Endodermal cell (in vitro differentiated cells): Measurements from ENCODE around the gene TYRP1. TPM values are rescaled to one million over a fixed set of nuclear protein-coding genes. Genes with fewer than 3 reads are reported as not detected.

ENCODE experiments used
- DNase-seq: peaks from one replicate; pipeline ENCODE4 v3.0.0-alpha.2; 2017
- H3K27ac ChIP-seq: 2 replicates; pipeline ENCODE4 v1.5.1; 2013; ENCODE audit warnings: mild to moderate bottlenecking, low read depth, low read length, moderate library complexity
- H3K27me3 ChIP-seq: 2 replicates; pipeline ENCODE4 v1.6.1; 2013; ENCODE audit warnings: mild to moderate bottlenecking, low read length, moderate library complexity; ENCODE audit not compliant: insufficient read depth, control insufficient read depth, poor library complexity, severe bottlenecking
- H3K36me3 ChIP-seq: 2 replicates; pipeline ENCODE4 v1.7.0; 2013; ENCODE audit warnings: mild to moderate bottlenecking, low read length, moderate library complexity; ENCODE audit not compliant: control insufficient read depth, insufficient read depth
- H3K4me1 ChIP-seq: one replicate; pipeline ENCODE4 v1.7.0; 2013; ENCODE audit warnings: low read length; ENCODE audit not compliant: control insufficient read depth, insufficient read depth
- H3K4me3 ChIP-seq: 2 replicates; pipeline ENCODE4 v1.5.1; 2013; ENCODE audit warnings: mild to moderate bottlenecking, low read length, moderate library complexity
- H3K9ac ChIP-seq: 2 replicates; pipeline ENCODE4 v1.6.1; 2013; ENCODE audit warnings: mild to moderate bottlenecking, low read length, moderate library complexity; ENCODE audit not compliant: poor library complexity, severe bottlenecking; ENCODE audit errors: extremely low read depth
- H3K9me3 ChIP-seq: 2 replicates; pipeline ENCODE4 v1.6.1; 2013; ENCODE audit warnings: mild to moderate bottlenecking, low read length, moderate library complexity; ENCODE audit not compliant: control insufficient read depth
- H3K27ac Mint-ChIP-seq: 2 replicates; pipeline ENCODE4 v1.8.0; 2020; ENCODE audit warnings: mixed read lengths
- H3K27me3 Mint-ChIP-seq: 2 replicates; pipeline ENCODE4 v1.8.0; 2021; ENCODE audit warnings: mild to moderate bottlenecking, mixed read lengths; ENCODE audit not compliant: insufficient read depth
- H3K36me3 Mint-ChIP-seq: 2 replicates; pipeline ENCODE4 v1.8.0; 2020; ENCODE audit warnings: low read depth, mixed read lengths
- H3K4me1 Mint-ChIP-seq: 2 replicates; pipeline ENCODE4 v1.8.0; 2020; ENCODE audit warnings: mixed read lengths
- H3K4me3 Mint-ChIP-seq: 2 replicates; pipeline ENCODE4 v1.8.0; 2020; ENCODE audit warnings: mild to moderate bottlenecking, moderate library complexity, mixed read lengths
- H3K9me3 Mint-ChIP-seq: 2 replicates; pipeline ENCODE4 v1.8.0; 2020; ENCODE audit warnings: mild to moderate bottlenecking, mixed read lengths
- WGBS, 2 experiments: methylation state at CpG; one replicate each; pipeline versions ENCODE4 v1.1.5 to v1.1.7; 2013; ENCODE audit warnings: missing lambda C conversion rate in 2 of 2, mixed read lengths in 1 of 2; ENCODE audit not compliant: insufficient coverage in 1 of 2, insufficient read length in 1 of 2; 5-methylcytosine and 5-hydroxymethylcytosine counted together
- total RNA-seq, 2 donors: library from RNA; stranded (reverse); fragmentation: NEBNext Ultra II Directional in 1 of 2; extraction: Animal tissue kit (Norgen Biotek cat#: 25700) in 1 of 2; gene quantifications; 2 replicates in 1 of 2; 3 replicates in 1 of 2; pipeline ENCODE4 v1.2.1, GENCODE V29; 2021
- TF ChIP-seq, protein P1 (sequence below): fragments of 200-600 bp; sonication (generic); conservative IDR thresholded peaks from 2 replicates; pipeline ENCODE4 v1.5.0; 2021; ENCODE audit warnings: antibody characterized with exemption, mild to moderate bottlenecking

The TYRP1 gene
- total RNA-seq, 2 donors from 2014 or later: 0.11 TPM; not detected in 1

- Mint-ChIP-seq H3K27me3 (no peaks in the 10 kb centered on the region), H3K36me3 (no peaks in the 10 kb centered on the region), H3K4me3 (no peak overlapping the region), H3K4me1 (no peaks in the 10 kb centered on the region), H3K27ac (no peak overlapping the region), H3K9me3 (no peaks in the 10 kb centered on the region)
- Histone ChIP-seq H3K27ac (no peak overlapping the region), H3K4me3 (no peak overlapping the region), H3K27me3 (no peaks in the 10 kb centered on the region), H3K9ac (no peak overlapping the region), H3K36me3 (no peaks in the 10 kb centered on the region), H3K9me3 (no peaks in the 10 kb centered on the region), H3K4me1 (no peaks in the 10 kb centered on the region)
- TF ChIP-seq, protein P1, sequence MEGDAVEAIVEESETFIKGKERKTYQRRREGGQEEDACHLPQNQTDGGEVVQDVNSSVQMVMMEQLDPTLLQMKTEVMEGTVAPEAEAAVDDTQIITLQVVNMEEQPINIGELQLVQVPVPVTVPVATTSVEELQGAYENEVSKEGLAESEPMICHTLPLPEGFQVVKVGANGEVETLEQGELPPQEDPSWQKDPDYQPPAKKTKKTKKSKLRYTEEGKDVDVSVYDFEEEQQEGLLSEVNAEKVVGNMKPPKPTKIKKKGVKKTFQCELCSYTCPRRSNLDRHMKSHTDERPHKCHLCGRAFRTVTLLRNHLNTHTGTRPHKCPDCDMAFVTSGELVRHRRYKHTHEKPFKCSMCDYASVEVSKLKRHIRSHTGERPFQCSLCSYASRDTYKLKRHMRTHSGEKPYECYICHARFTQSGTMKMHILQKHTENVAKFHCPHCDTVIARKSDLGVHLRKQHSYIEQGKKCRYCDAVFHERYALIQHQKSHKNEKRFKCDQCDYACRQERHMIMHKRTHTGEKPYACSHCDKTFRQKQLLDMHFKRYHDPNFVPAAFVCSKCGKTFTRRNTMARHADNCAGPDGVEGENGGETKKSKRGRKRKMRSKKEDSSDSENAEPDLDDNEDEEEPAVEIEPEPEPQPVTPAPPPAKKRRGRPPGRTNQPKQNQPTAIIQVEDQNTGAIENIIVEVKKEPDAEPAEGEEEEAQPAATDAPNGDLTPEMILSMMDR: no peak
- no peak for DNase-seq
Measured at GRCh38 chr9:12651125-12651524, 42.1 kb upstream of the TYRP1 start.

DNA sequence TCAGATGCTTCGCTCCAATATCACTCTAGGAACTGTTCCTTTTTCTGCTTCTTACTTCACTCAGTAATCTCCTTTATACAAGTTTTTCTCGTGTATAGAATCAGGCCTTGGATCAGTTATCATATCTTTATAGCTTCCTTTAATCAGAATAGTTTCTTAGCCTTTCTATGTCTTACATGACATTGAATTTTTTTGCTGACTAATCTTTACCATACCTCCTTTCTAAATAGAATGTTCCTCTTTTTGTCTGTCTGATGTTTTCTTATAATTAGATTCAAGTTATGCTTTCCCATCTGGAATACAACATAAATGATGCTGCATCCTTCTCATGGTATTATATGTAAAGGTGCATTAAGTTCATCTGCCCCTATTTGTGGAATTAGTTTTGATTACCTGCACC lies 40.2 kb upstream of the TYRP1 start:
- Histone ChIP-seq H3K4me3 (no peak overlapping the region), H3K27me3 (no peaks in the 10 kb centered on the region), H3K9ac (no peak overlapping the region), H3K27ac (no peak overlapping the region), H3K36me3 (no peaks in the 10 kb centered on the region), H3K4me1 (no peaks in the 10 kb centered on the region), H3K9me3 (no peaks in the 10 kb centered on the region)
- no peaks in the 10 kb centered on the region for H3K27me3 Mint-ChIP-seq
- no peak overlapping the region for H3K4me3 Mint-ChIP-seq
- H3K4me1 Mint-ChIP-seq: no peaks in the 10 kb centered on the region
- DNase-seq: no peak
- TF ChIP-seq, protein P1: no peak
- 64 to 74% methylated on average over 2 of the region's 2 CpGs for WGBS, 2 experiments
- H3K9me3 Mint-ChIP-seq: no peaks in the 10 kb centered on the region
- no peak overlapping the region for H3K27ac Mint-ChIP-seq
- no peaks in the 10 kb centered on the region for H3K36me3 Mint-ChIP-seq

GRCh38 chr9:12656803-12657202 lies 36.4 kb upstream of the TYRP1 start:
- WGBS, 2 experiments: 89 to 100% methylated on average over 2 of the region's 2 CpGs
- Mint-ChIP-seq H3K27me3 (no peaks in the 10 kb centered on the region), H3K4me3 (no peak overlapping the region), H3K27ac (no peak overlapping the region), H3K9me3 (no peaks in the 10 kb centered on the region), H3K36me3 (no peaks in the 10 kb centered on the region), H3K4me1 (no peaks in the 10 kb centered on the region)
- no peaks in the 10 kb centered on the region for H3K4me1 ChIP-seq
- no peak overlapping the region for H3K4me3 ChIP-seq
- no peaks in the 10 kb centered on the region for H3K9me3 ChIP-seq
- TF ChIP-seq, protein P1: no peak
- no peaks in the 10 kb centered on the region for H3K36me3 ChIP-seq
- H3K9ac ChIP-seq: no peak overlapping the region
- no peak overlapping the region for H3K27ac ChIP-seq
- H3K27me3 ChIP-seq: no peaks in the 10 kb centered on the region
- DNase-seq: no peak
